B cell (primary cell): ENCODE measurements around the gene ANKRD42.
"Not testable (repeated sequence)": the region's sequence is repeated elsewhere in the genome, so short reads cannot be mapped to it uniquely, and the experiment has no call there.

ENCODE experiments used
- EZH2 ChIP-seq: IDR thresholded peaks from 2 replicates; pipeline ENCODE4 v1.6.1; 2012; ENCODE audit warnings: borderline replicate concordance, low read depth, mild to moderate bottlenecking, moderate library complexity, low read length; ENCODE audit not compliant: insufficient read depth, poor library complexity, severe bottlenecking
- TF ChIP-seq, protein P1 (sequence below): fragments of 200-600 bp; IDR thresholded peaks from one replicate; pipeline ENCODE4 v1.8.0; 2022; ENCODE audit warnings: antibody characterized with exemption, mild to moderate bottlenecking

DNA sequence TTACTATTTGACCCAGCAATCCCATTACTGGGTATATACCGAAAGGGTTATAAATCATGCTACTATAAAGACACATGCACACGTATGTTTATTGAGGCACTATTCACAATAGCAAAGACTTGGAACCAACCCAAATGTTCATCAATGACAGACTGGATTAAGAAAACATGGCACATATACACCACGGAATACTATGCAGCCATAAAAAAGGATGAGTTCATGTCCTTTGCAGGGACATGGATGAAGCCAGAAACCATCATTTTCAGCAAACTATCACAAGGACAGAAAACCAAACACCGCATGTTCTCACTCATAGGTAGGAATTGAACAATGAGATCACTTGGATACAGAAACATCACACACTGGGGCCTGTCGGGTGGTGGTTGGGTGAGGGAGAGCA is 78.2 kb downstream of the ANKRD42 start:
- TF ChIP-seq, protein P1, sequence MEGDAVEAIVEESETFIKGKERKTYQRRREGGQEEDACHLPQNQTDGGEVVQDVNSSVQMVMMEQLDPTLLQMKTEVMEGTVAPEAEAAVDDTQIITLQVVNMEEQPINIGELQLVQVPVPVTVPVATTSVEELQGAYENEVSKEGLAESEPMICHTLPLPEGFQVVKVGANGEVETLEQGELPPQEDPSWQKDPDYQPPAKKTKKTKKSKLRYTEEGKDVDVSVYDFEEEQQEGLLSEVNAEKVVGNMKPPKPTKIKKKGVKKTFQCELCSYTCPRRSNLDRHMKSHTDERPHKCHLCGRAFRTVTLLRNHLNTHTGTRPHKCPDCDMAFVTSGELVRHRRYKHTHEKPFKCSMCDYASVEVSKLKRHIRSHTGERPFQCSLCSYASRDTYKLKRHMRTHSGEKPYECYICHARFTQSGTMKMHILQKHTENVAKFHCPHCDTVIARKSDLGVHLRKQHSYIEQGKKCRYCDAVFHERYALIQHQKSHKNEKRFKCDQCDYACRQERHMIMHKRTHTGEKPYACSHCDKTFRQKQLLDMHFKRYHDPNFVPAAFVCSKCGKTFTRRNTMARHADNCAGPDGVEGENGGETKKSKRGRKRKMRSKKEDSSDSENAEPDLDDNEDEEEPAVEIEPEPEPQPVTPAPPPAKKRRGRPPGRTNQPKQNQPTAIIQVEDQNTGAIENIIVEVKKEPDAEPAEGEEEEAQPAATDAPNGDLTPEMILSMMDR: not testable (repeated sequence)
- TF ChIP-seq EZH2: not testable (repeated sequence)
